CD4-positive, alpha-beta T cell treated with Interleukin-15 for 4 hours (primary cell): ENCODE measurements around the gene PLA2R1.

Source experiments
- DNase-seq: peaks from one replicate; pipeline ENCODE4 v3.0.0-alpha.2; 2020; ENCODE audit warnings: low spot score

PLA2R1 gene

GRCh38 chr2:159926695-159927094 is 135.7 kb downstream of the PLA2R1 start:
- no peak for DNase-seq

GRCh38 chr2:159925975-159926374 is 136.4 kb downstream of the PLA2R1 start:
- DNase-seq = no peak

- no peak for DNase-seq
These were observed 139.9 kb downstream of the PLA2R1 start for GRCh38 chr2:159922563-159922962.

- DNase-seq = peak; percentile 70
These were observed 140.5 kb downstream of the PLA2R1 start for GRCh38 chr2:159921752-159922404.

GRCh38 chr2:159916511-159916910 is 145.9 kb downstream of the PLA2R1 start:
- DNase-seq = no peak

- DNase-seq = no peak
These were observed 148.5 kb downstream of the PLA2R1 start for GRCh38 chr2:159913900-159914299.

GRCh38 chr2:159912580-159912979 is 149.8 kb downstream of the PLA2R1 start:
- DNase-seq = no peak

GRCh38 chr2:159910951-159911350 is 151.5 kb downstream of the PLA2R1 start:
- no peak for DNase-seq

GRCh38 chr2:159908623-159909022 is 153.8 kb downstream of the PLA2R1 start:
- no peak for DNase-seq

- no peak for DNase-seq
These were observed 154.5 kb downstream of the PLA2R1 start for GRCh38 chr2:159907909-159908308.

- DNase-seq = no peak
These were observed 156.3 kb downstream of the PLA2R1 start for GRCh38 chr2:159905926-159906714.

- DNase-seq = no peak
These were observed 157.5 kb downstream of the PLA2R1 start for GRCh38 chr2:159904959-159905305.

GRCh38 chr2:159904127-159904958 is 158.1 kb downstream of the PLA2R1 start, which contains the start of gene LY75:
LY75 (minus strand) TSS chr2:159904756.
- peak; percentile 83 for DNase-seq

- DNase-seq = peak; percentile 66
These were observed 158.8 kb downstream of the PLA2R1 start for GRCh38 chr2:159903443-159904126.

- no peak for DNase-seq
These were observed 159.7 kb downstream of the PLA2R1 start for GRCh38 chr2:159902722-159903121.

- no peak for DNase-seq
These were observed 162.1 kb downstream of the PLA2R1 start for GRCh38 chr2:159900343-159900742.

- no peak for DNase-seq
These were observed 164.0 kb downstream of the PLA2R1 start for GRCh38 chr2:159898441-159898840.

GRCh38 chr2:159897720-159898119 is 164.7 kb downstream of the PLA2R1 start:
- no peak for DNase-seq

GRCh38 chr2:159897081-159897480 is 165.3 kb downstream of the PLA2R1 start:
- DNase-seq = no peak

- DNase-seq = no peak
These were observed 167.0 kb downstream of the PLA2R1 start for GRCh38 chr2:159895258-159896065.

- DNase-seq = no peak
These were observed 168.1 kb downstream of the PLA2R1 start for GRCh38 chr2:159894145-159894838.
